HepG2 (cell line): ENCODE data around the gene RAC3. TPM values are rescaled to one million over a fixed set of nuclear protein-coding genes. Genes with fewer than 3 reads are reported as not detected.

Experiments used
- BCLAF1 ChIP-seq: fragments of 450-650 bp; IDR thresholded peaks from 2 replicates; pipeline ENCODE4 v1.6.1; 2017; ENCODE audit warnings: mild to moderate bottlenecking
- BRCA1 ChIP-seq: sonication (generic); formaldehyde crosslinking; IDR thresholded peaks from 2 replicates; pipeline ENCODE4 v1.4.0; 2020; ENCODE audit warnings: missing genetic modification reagents
- CENPT ChIP-seq: sonication (generic); formaldehyde crosslinking; IDR thresholded peaks from 2 replicates; pipeline ENCODE4 v1.8.0; 2022; ENCODE audit warnings: low read depth, mild to moderate bottlenecking, moderate library complexity, missing genetic modification reagents
- FOXJ3 ChIP-seq: sonication (generic); formaldehyde crosslinking; IDR thresholded peaks from 2 replicates; pipeline ENCODE4 v1.4.0; 2020; ENCODE audit warnings: missing genetic modification reagents, mild to moderate bottlenecking, borderline replicate concordance
- HCFC1 ChIP-seq: fragments of 150-350 bp; IDR thresholded peaks from 2 replicates; pipeline ENCODE4 v1.6.1; 2014; ENCODE audit warnings: low read depth, low read length
- MED8 ChIP-seq: sonication (generic); formaldehyde crosslinking; IDR thresholded peaks from 2 replicates; pipeline ENCODE4 v1.8.1; 2023; ENCODE audit warnings: mild to moderate bottlenecking, missing genetic modification reagents; ENCODE audit not compliant: insufficient replicate concordance
- MTF1 ChIP-seq: sonication (generic); formaldehyde crosslinking; IDR thresholded peaks from 2 replicates; pipeline ENCODE4 v1.5.0; 2020; ENCODE audit warnings: missing genetic modification reagents
- PBX2 ChIP-seq: IDR thresholded peaks from 2 replicates; pipeline ENCODE4 v1.6.1; 2016; ENCODE audit warnings: control low read depth
- PLRG1 ChIP-seq: fragments of 450-650 bp; conservative IDR thresholded peaks from 2 replicates; pipeline ENCODE4 v1.6.1; 2016
- POLR2G ChIP-seq: fragments of 200-400 bp; formaldehyde crosslinking; IDR thresholded peaks from 2 replicates; pipeline ENCODE4 v1.6.1; 2018; ENCODE audit warnings: mild to moderate bottlenecking, low read depth, low read length, moderate library complexity
- TCF12 ChIP-seq, 2 experiments: fragments of 450-650 bp in 1 of 2; sonication (generic) in 1 of 2; formaldehyde crosslinking in 1 of 2; IDR thresholded peaks; 2 replicates each; pipeline versions ENCODE4 v1.6.1 to v1.8.0; 2017 to 2022; ENCODE audit warnings: antibody characterized with exemption in 1 of 2, mild to moderate bottlenecking in 1 of 2, missing genetic modification reagents in 1 of 2, moderate library complexity in 1 of 2
- TEAD3 ChIP-seq: optimal IDR thresholded peaks from 2 replicates; pipeline ENCODE3; 2016; ENCODE audit warnings: borderline replicate concordance
- THAP11 ChIP-seq: IDR thresholded peaks from 2 replicates; pipeline ENCODE4 v1.6.1; 2016; ENCODE audit warnings: missing biosample characterization, missing genetic modification reagents
- ZFP62 ChIP-seq: sonication (generic); formaldehyde crosslinking; IDR thresholded peaks from 2 replicates; pipeline ENCODE4 v1.4.0; 2020; ENCODE audit warnings: missing genetic modification reagents
- ZNF143 ChIP-seq: sonication (generic); formaldehyde crosslinking; IDR thresholded peaks from 2 replicates; pipeline ENCODE4 v1.4.0; 2020; ENCODE audit warnings: missing genetic modification reagents
- ZNF235 ChIP-seq: sonication (generic); formaldehyde crosslinking; IDR thresholded peaks from 2 replicates; pipeline ENCODE4 v1.8.1; 2023; ENCODE audit warnings: mild to moderate bottlenecking, missing genetic modification reagents, borderline replicate concordance
- ZNF383 ChIP-seq: sonication (generic); formaldehyde crosslinking; IDR thresholded peaks from 2 replicates; pipeline ENCODE4 v1.4.0; 2020; ENCODE audit warnings: missing genetic modification reagents, mild to moderate bottlenecking, borderline replicate concordance
- ZNF775 ChIP-seq: sonication (generic); formaldehyde crosslinking; IDR thresholded peaks from 2 replicates; pipeline ENCODE4 v1.4.0; 2020; ENCODE audit warnings: missing genetic modification reagents, mild to moderate bottlenecking, moderate library complexity, borderline replicate concordance
- polyA plus RNA-seq, 8 experiments: library from polyadenylated mRNA; depleted of rRNA in 3 of 8; stranded (reverse) in 7 of 8; unstranded in 1 of 8; fragments of >200 nt; fragmentation: Illumina TruSeq in 4 of 8; extraction: Trizol in 4 of 8; gene quantifications; 2 replicates each; pipeline versions ENCODE4 v1.2.1 to v1.2.3, GENCODE V29; 2011 to 2016; ENCODE audit warnings: low read depth in 4 of 8, missing spikeins in 1 of 8, mixed read lengths in 1 of 8; ENCODE audit not compliant: insufficient read depth in 1 of 8
- total RNA-seq, 5 experiments: library from RNA; depleted of rRNA; stranded (reverse); fragments of >200 nt; fragmentation: Illumina TruSeq; extraction: Trizol; gene quantifications; 2 replicates each; pipeline ENCODE4 v1.2.3, GENCODE V29; 2016; ENCODE audit warnings: low read depth in 1 of 5
- TF ChIP-seq, protein P1 (sequence below): sonication (generic); formaldehyde crosslinking; IDR thresholded peaks from 2 replicates; pipeline ENCODE4 v1.5.0; 2020; ENCODE audit warnings: mild to moderate bottlenecking, missing genetic modification reagents
- TF ChIP-seq, protein P2 (sequence below): sonication (generic); formaldehyde crosslinking; IDR thresholded peaks from 2 replicates; pipeline ENCODE4 v1.8.0; 2023; ENCODE audit warnings: mild to moderate bottlenecking, missing genetic modification reagents

Gene RAC3
- total and polyA plus RNA-seq, 2 of the 13 experiments (the other 11 are each of a cell fraction or from before 2014, with no cell fraction given): 10.5 to 21.3 TPM

- TF ChIP-seq, protein P1, sequence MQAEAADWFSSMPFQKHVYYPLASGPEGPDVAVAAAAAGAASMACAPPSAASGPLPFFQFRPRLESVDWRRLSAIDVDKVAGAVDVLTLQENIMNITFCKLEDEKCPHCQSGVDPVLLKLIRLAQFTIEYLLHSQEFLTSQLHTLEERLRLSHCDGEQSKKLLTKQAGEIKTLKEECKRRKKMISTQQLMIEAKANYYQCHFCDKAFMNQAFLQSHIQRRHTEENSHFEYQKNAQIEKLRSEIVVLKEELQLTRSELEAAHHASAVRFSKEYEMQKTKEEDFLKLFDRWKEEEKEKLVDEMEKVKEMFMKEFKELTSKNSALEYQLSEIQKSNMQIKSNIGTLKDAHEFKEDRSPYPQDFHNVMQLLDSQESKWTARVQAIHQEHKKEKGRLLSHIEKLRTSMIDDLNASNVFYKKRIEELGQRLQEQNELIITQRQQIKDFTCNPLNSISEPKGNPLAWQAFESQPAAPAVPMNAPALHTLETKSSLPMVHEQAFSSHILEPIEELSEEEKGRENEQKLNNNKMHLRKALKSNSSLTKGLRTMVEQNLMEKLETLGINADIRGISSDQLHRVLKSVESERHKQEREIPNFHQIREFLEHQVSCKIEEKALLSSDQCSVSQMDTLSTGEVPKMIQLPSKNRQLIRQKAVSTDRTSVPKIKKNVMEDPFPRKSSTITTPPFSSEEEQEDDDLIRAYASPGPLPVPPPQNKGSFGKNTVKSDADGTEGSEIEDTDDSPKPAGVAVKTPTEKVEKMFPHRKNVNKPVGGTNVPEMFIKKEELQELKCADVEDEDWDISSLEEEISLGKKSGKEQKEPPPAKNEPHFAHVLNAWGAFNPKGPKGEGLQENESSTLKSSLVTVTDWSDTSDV (CRISPR knock-in tag): peak; percentile 95; the same call in 1 of the 2 replicates
- TF ChIP-seq BCLAF1 (no peak), ZNF235 (CRISPR knock-in tag) (0 out of 2 replicates have a peak, but pooled peaks have one; percentile 66), FOXJ3 (CRISPR knock-in tag) (peak; percentile 74; the same call in 1 of the 2 replicates), MED8 (CRISPR knock-in tag) (peak; percentile 98), THAP11 (CRISPR knock-in tag) (peak; percentile 80), HCFC1 (no peak), BRCA1 (CRISPR knock-in tag) (peak; percentile 94), ZFP62 (CRISPR knock-in tag) (no peak), ZNF775 (peak; percentile 95), PLRG1 (no peak), CENPT (CRISPR knock-in tag) (peak; percentile 98), POLR2G (peak; percentile 73), ZNF383 (0 out of 2 replicates have a peak, but pooled peaks have one; percentile 21), TCF12 (IDR thresholded peaks at IDR 0.05) (no peak), TCF12 (CRISPR knock-in tag; IDR thresholded peaks at IDR 0.05) (peak; percentile 47; the same call in 1 of the 2 replicates), TEAD3 (CRISPR knock-in tag) (peak; percentile 81), MTF1 (no peak; the same call in none of the 2 replicates), PBX2 (CRISPR knock-in tag) (no peak), ZNF143 (peak; percentile 55; the same call in 1 of the 2 replicates)
- TF ChIP-seq, protein P2, sequence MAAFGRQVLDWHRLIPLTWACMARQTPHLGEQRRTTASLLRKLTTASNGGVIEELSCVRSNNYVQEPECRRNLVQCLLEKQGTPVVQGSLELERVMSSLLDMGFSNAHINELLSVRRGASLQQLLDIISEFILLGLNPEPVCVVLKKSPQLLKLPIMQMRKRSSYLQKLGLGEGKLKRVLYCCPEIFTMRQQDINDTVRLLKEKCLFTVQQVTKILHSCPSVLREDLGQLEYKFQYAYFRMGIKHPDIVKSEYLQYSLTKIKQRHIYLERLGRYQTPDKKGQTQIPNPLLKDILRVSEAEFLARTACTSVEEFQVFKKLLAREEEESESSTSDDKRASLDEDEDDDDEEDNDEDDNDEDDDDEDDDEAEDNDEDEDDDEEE: peak; percentile 74; the same call in 1 of the 2 replicates
These were observed 39.0 kb upstream of the RAC3 start (continued) for GRCh38 chr17:81992306-81993102.
